ENCODE data around the gene PKIG.

PKIG gene

GRCh38 chr20:44615876-44616603 lies 33.7 kb downstream of the PKIG start:
- H3K27ac Mint-ChIP-seq: peak overlapping the region; percentile 62
- H3K4me1 Mint-ChIP-seq: peaks cover 67% of the 10 kb centered on the region
- H3K36me3 Mint-ChIP-seq: peaks cover 18% of the 10 kb centered on the region
- no peaks in the 10 kb centered on the region for H3K27me3 Mint-ChIP-seq
- H3K4me3 Mint-ChIP-seq: peak overlapping the region; percentile 51
- no peaks in the 10 kb centered on the region for H3K9me3 Mint-ChIP-seq

DNA sequence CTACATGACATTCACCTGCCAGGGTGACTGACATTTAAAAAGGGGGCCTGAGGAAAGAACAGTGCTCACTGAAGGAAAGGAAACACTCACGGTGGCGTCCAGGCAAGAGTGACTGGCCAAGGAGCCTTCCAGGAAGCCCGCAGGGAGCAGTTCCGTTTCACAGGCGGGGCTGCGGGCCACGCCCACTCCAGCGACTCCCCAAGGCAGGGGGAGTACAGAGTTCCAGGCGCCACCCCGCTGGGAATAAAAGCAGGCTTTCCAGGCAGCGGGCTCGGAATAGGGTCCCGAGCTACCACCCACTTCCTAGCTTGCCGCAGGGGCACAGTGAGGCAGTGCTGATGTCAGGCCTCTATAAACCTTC lies 34.2 kb downstream of the PKIG start:
- Mint-ChIP-seq H3K27me3 (no peaks in the 10 kb centered on the region), H3K4me3 (peak overlapping the region; percentile 33), H3K36me3 (peaks cover 20% of the 10 kb centered on the region), H3K9me3 (no peaks in the 10 kb centered on the region), H3K4me1 (peaks cover 61% of the 10 kb centered on the region), H3K27ac (peak overlapping the region; percentile 62)

DNA sequence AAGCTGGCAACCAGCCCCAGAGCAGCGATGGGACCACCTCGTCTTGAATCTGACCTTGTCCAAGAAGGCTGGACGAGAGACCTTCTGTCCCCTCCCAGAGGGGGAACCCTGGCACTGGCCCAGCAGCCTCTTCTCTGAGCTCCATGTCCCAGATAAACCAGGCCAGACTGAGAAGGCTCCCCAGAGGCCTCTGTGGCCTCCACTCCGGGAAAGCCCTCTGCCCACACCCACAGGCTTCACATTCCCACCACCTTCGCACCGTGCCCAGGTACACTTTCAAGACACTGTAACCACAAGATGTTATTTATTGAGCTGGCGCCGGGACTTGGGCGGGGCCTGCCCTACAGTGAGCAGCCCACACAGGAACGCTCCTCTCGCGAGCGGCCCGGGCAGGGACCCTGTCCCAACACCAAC lies 35.9 kb downstream of the PKIG start:
- Mint-ChIP-seq H3K36me3 (peaks cover 32% of the 10 kb centered on the region), H3K27ac (peak overlapping the region; percentile 79), H3K27me3 (no peaks in the 10 kb centered on the region), H3K4me3 (peak overlapping the region; percentile 39), H3K4me1 (peaks cover 55% of the 10 kb centered on the region), H3K9me3 (no peaks in the 10 kb centered on the region)

DNA sequence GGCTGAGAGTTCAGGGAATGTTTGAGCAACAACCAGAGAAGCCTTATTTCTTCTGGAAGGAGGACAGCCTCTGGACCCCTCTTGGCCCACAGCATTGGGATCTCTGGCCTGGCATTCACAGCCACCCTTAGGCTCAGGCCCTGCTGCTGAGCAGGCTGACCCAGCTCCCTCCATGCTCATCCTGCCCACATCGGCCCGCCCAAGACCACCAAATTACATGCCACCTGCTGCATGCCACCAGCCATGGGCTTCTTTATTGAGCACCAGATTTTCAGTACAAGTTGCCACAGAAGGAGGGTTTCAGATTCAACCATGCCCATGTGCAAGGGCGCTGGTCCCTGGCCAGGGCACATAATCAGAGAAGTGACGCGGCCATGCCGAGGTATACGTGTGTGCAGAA lies 36.9 kb downstream of the PKIG start:
- H3K9me3 Mint-ChIP-seq: no peaks in the 10 kb centered on the region
- H3K4me3 Mint-ChIP-seq: no peak overlapping the region
- no peak overlapping the region for H3K27ac Mint-ChIP-seq
- peaks cover 49% of the 10 kb centered on the region for H3K4me1 Mint-ChIP-seq
- peaks cover 34% of the 10 kb centered on the region for H3K36me3 Mint-ChIP-seq
- H3K27me3 Mint-ChIP-seq: no peaks in the 10 kb centered on the region

GRCh38 chr20:44620030-44620429 lies 37.7 kb downstream of the PKIG start:
- Mint-ChIP-seq H3K27ac (no peak overlapping the region), H3K4me3 (no peak overlapping the region), H3K27me3 (no peaks in the 10 kb centered on the region), H3K36me3 (peaks cover 32% of the 10 kb centered on the region), H3K9me3 (no peaks in the 10 kb centered on the region), H3K4me1 (peaks cover 44% of the 10 kb centered on the region)

GRCh38 chr20:44621325-44621724 lies 38.9 kb downstream of the PKIG start:
- Mint-ChIP-seq H3K4me1 (peaks cover 31% of the 10 kb centered on the region), H3K9me3 (no peaks in the 10 kb centered on the region), H3K27ac (no peak overlapping the region), H3K27me3 (no peaks in the 10 kb centered on the region), H3K36me3 (peaks cover 33% of the 10 kb centered on the region), H3K4me3 (no peak overlapping the region)

- Mint-ChIP-seq H3K27ac (no peak overlapping the region), H3K27me3 (no peaks in the 10 kb centered on the region), H3K9me3 (no peaks in the 10 kb centered on the region), H3K36me3 (peaks cover 35% of the 10 kb centered on the region), H3K4me3 (no peak overlapping the region), H3K4me1 (peaks cover 31% of the 10 kb centered on the region)
Measured at GRCh38 chr20:44621939-44622338, 39.6 kb downstream of the PKIG start.

GRCh38 chr20:44622501-44623270 lies 40.3 kb downstream of the PKIG start:
- no peak overlapping the region for H3K4me3 Mint-ChIP-seq
- no peak overlapping the region for H3K27ac Mint-ChIP-seq
- no peaks in the 10 kb centered on the region for H3K9me3 Mint-ChIP-seq
- peaks cover 35% of the 10 kb centered on the region for H3K36me3 Mint-ChIP-seq
- H3K27me3 Mint-ChIP-seq: no peaks in the 10 kb centered on the region
- peaks cover 24% of the 10 kb centered on the region for H3K4me1 Mint-ChIP-seq

GRCh38 chr20:44624152-44624551 lies 41.8 kb downstream of the PKIG start:
- Mint-ChIP-seq H3K27ac (no peak overlapping the region), H3K36me3 (peaks cover 35% of the 10 kb centered on the region), H3K4me3 (no peak overlapping the region), H3K4me1 (peaks cover 10% of the 10 kb centered on the region), H3K27me3 (no peaks in the 10 kb centered on the region), H3K9me3 (no peaks in the 10 kb centered on the region)

DNA sequence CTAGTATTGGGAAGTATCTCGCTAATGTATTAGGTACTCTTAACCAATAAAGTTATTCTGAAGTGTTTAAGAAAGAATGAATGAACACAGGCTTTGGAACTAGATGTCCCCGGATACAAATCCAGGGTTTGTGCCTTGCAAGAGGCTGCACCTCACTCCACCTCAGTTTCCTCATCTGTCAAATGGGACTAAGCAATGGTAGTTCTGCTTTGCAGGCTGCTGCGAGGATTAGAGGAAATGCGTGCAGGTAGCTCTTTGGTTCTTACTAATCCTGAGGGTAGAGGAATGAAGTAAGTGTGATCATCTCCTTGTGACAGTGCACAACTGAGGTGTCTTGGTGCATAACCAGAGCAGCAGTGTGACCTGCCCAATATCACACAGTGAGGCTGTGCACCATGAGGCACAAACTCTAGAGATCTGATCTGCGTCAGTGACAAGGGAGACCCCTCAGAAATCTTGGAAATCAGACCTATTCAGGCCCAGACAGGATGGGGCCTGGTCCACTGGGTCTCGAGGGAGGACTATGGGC lies 42.4 kb downstream of the PKIG start:
- H3K4me1 Mint-ChIP-seq: peaks cover 3% of the 10 kb centered on the region
- H3K9me3 Mint-ChIP-seq: no peaks in the 10 kb centered on the region
- no peaks in the 10 kb centered on the region for H3K27me3 Mint-ChIP-seq
- H3K4me3 Mint-ChIP-seq: no peak overlapping the region
- H3K36me3 Mint-ChIP-seq: peaks cover 29% of the 10 kb centered on the region
- no peak overlapping the region for H3K27ac Mint-ChIP-seq

GRCh38 chr20:44625361-44625760 lies 43.0 kb downstream of the PKIG start:
- Mint-ChIP-seq H3K27me3 (no peaks in the 10 kb centered on the region), H3K4me1 (peaks cover 3% of the 10 kb centered on the region), H3K4me3 (no peak overlapping the region), H3K36me3 (peaks cover 27% of the 10 kb centered on the region), H3K9me3 (no peaks in the 10 kb centered on the region), H3K27ac (no peak overlapping the region)

GRCh38 chr20:44626278-44626677 lies 43.9 kb downstream of the PKIG start:
- H3K4me1 Mint-ChIP-seq: peaks cover 3% of the 10 kb centered on the region
- peaks cover 26% of the 10 kb centered on the region for H3K36me3 Mint-ChIP-seq
- H3K4me3 Mint-ChIP-seq: no peak overlapping the region
- no peaks in the 10 kb centered on the region for H3K9me3 Mint-ChIP-seq
- H3K27ac Mint-ChIP-seq: no peak overlapping the region
- H3K27me3 Mint-ChIP-seq: no peaks in the 10 kb centered on the region

DNA sequence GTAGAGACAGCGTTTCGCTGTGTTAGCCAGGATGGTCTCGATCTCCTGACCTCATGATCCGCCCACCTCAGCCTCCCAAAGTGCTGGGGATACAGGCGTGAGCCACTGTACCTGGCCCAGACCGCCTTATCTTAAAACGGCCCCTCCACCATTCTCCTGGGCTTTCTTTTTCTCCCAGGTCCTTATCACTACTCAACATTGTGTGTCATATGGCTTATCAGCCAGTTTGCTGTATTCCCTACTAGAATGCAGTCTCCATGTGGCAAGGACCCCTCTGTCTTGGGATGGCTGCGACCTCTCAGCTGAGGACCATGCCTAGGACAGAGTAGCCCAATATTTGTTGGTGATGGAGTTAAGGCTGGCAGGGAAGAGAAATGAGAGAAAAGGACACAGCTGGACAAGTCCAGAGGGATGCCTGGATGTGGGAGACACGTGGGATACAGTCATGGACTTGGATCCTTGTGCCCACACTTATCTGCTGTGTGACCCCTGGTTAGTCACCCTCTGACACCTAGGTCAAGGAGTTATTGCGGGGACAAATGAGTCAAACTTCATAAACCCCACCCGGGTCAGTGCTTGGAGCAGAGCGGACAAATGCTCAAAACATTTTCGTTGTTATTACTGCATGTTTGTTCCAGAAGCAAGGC lies 45.1 kb downstream of the PKIG start:
- Mint-ChIP-seq H3K4me1 (peaks cover 3% of the 10 kb centered on the region), H3K9me3 (no peaks in the 10 kb centered on the region), H3K27ac (peak overlapping the region; percentile 8), H3K4me3 (no peak overlapping the region), H3K36me3 (peaks cover 21% of the 10 kb centered on the region), H3K27me3 (no peaks in the 10 kb centered on the region)

DNA sequence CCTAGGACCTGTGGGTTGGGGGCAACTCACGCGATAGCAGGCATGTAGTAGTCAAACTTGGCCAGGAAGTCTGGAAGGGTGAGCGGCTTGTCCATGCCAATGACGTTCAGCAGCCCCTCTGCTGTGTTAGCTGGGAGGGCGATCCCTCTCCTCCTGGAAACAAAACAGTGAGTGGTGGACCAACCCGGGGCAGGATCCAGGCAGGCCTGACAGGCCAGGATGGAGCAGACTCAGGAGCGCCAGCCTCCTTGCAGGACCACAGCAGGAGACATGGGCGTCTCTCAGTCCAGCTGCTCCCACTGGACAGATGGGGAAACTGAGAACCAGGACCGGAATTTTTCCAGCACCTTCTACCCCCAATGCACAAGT lies 46.6 kb downstream of the PKIG start:
- Mint-ChIP-seq H3K9me3 (no peaks in the 10 kb centered on the region), H3K4me1 (peaks cover 3% of the 10 kb centered on the region), H3K27me3 (no peaks in the 10 kb centered on the region), H3K36me3 (peaks cover 9% of the 10 kb centered on the region), H3K4me3 (no peak overlapping the region), H3K27ac (no peak overlapping the region)

GRCh38 chr20:44629542-44629941 lies 47.2 kb downstream of the PKIG start:
- H3K9me3 Mint-ChIP-seq: no peaks in the 10 kb centered on the region
- no peak overlapping the region for H3K27ac Mint-ChIP-seq
- H3K4me3 Mint-ChIP-seq: no peak overlapping the region
- H3K36me3 Mint-ChIP-seq: peaks cover 9% of the 10 kb centered on the region
- H3K4me1 Mint-ChIP-seq: peaks cover 3% of the 10 kb centered on the region
- no peaks in the 10 kb centered on the region for H3K27me3 Mint-ChIP-seq

DNA sequence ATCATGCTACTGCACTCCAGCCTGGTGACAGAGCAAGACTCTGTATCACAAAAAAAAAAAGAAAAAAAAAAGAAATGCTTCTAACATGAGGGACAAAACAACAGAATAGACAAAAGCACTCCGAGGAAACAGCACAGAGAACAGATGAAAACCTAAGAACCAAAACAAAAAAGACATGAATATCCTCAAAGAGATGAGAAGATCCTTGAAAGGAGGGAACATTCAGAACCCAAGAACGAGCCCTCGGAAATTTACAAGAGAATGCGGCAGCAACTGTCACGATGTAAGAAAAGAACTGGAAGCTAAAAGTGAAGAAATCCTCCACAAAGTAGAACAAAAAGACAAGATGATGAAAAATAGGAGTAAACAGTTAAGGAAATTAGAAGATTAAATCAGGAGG lies 47.9 kb downstream of the PKIG start:
- Mint-ChIP-seq H3K4me3 (no peak overlapping the region), H3K27me3 (no peaks in the 10 kb centered on the region), H3K36me3 (peaks cover 9% of the 10 kb centered on the region), H3K27ac (peak overlapping the region; percentile 25), H3K9me3 (no peaks in the 10 kb centered on the region), H3K4me1 (peaks cover 3% of the 10 kb centered on the region)

All from activated naive CD4-positive, alpha-beta T cell treated with anti-CD3 and anti-CD28 coated beads, Interleukin-2, amount 50 U/mL, for 24 hours (primary cell).